Stimulated activated naive CD8-positive, alpha-beta T cell treated with anti-CD3 and anti-CD28 coated beads, Interleukin-15, Interleukin-2, amounts not matched to agents 100 U/mL and 50 U/mL, for 24 hours (primary cell): Measurements from ENCODE around the gene HOXB3.
"Not testable (repeated sequence)": the region's sequence is repeated elsewhere in the genome, so short reads cannot be mapped to it uniquely, and the experiment has no call there.

Experiments
- ATAC-seq: fragments of 150-1000 bp; cut with Tn5 transposase; one replicate; pipeline ENCODE4 v1.10.0; 2021
- DNase-seq: peaks from one replicate; pipeline ENCODE4 v3.0.0; 2021

The HOXB3 gene

GRCh38 chr17:48526608-48527546 is 63.2 kb downstream of the HOXB3 start:
- DNase-seq = peak; percentile 40
- no peak for ATAC-seq

- no peak for DNase-seq
- no peak for ATAC-seq
These were observed 67.0 kb downstream of the HOXB3 start for GRCh38 chr17:48523010-48523409.

- ATAC-seq = no peak
- DNase-seq = no peak
These were observed 67.9 kb downstream of the HOXB3 start for GRCh38 chr17:48522031-48522653.

- ATAC-seq (no peak), DNase-seq (no peak)
These were observed 69.4 kb downstream of the HOXB3 start for GRCh38 chr17:48520631-48521079.

DNA sequence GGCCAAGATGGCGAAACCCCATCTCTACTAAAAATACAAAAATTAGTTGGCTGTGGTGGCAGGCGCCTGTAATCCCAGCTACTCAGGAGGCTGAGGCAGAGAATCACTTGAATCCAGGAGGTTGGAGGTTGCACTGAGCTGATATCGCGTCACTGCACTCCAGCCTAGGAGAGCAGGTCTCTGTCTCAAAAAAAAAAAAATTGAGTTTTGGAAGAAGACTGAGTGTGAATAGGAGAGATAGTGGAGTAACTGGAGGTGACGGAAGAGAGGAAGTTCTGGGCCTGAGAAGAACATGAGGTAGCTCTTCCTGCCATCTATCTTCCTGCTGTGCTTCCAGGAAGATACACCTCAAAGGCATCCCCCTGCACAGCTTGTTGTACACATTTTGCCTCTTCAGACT is 70.6 kb downstream of the HOXB3 start:
- DNase-seq (no peak), ATAC-seq (no peak)

DNA sequence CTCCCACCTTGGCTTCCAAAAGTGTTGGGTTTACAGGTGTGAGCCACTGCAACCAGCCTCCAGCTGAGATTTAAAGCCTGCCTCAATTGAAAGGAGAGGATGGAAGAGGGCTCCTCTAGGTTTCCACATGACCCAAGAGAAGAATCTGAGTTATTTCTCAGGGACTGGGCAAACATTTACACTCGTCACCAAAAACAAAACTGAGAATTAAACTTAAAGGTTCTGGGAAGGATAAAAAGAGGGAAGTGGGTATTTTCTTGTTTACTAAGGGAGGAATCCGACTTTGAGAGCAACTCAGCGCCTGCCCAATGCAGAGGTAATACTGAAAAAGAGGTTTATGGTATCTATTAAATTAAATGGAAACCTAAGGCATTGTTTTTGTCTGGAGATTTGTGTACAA is 72.6 kb downstream of the HOXB3 start:
- ATAC-seq (no peak), DNase-seq (no peak)

GRCh38 chr17:48515925-48516900 is 73.8 kb downstream of the HOXB3 start:
- DNase-seq = no peak
- no peak for ATAC-seq

DNA sequence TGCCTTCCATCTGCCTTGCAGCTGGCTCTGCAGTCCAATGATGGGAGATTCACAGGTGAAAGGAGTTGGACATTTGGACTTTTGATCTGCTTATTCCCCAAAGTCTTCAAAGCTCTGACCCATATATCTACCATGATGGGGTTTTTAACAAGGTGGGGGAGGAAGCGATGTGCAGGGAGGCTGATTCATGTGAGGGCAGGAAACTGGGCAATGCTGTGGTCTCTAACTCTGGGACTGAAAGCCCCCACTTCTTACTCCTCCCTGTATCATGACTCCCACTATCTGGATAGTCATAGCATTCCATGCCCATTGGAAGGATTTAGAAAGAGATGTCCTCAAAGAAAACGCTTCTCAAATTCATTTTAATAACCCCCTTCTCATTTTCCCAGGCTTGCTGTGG is 75.6 kb downstream of the HOXB3 start:
- no peak for ATAC-seq
- no peak for DNase-seq

DNA sequence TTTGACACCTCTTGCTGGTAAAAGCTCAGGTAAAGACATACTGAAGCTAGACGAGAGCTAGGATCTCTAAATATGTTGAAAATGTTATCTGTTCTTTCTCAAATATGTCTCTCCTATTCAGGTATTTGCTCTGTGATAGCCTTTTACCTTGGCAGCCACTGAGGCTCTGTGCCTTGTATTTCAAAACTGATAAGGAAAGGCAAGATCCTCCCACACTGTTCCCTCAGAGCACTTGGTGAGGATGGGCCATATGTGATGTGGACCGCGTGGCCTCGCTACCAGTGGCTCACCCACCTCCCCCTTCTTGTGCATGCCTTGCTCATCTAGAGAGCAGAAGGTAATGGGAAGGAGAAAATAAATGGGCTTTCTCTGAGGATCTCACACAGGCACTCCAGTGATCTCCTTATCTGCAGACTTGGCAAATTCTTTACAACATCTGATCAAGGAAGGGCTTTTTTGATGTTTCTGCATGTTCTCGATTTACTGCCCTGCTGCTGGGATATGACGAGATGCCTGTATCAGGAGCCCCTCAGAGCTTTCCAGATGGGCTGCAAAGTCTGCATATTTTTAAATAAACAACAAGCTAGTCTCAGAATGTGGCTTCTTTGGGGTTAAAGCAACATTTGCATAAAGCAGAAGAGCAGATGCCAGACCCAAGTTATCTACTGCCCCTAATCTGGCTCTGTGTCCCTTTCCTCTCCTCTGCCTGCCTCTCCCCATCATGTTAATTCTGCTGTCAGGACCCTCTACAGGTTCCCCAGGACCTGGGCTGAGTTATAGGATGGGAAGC is 76.2 kb downstream of the HOXB3 start:
- DNase-seq (no peak), ATAC-seq (no peak)

- peak; percentile 21 for DNase-seq
- ATAC-seq = peak; percentile 78
These were observed 76.9 kb downstream of the HOXB3 start for GRCh38 chr17:48513097-48513496.

GRCh38 chr17:48510761-48511604 is 79.1 kb downstream of the HOXB3 start:
- peak; percentile 56 for ATAC-seq
- DNase-seq = no peak

DNA sequence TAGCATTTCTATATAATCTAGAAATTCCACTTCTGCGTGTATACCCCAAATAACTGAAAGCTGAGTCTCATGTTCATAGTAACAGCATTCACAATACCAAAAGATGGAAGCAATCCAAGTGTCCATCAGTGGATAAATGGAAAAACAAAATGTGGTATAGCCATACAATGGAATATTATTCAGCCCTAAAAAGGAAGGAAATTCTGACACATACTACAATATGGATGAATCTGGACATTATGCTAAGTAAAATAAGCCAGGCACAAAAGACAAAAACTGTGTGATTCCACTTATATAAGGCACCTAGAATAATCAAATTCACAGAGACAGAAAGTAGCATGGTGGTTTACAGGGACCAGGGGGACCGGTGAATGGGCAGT is 79.7 kb downstream of the HOXB3 start:
- ATAC-seq (no peak), DNase-seq (no peak)

DNA sequence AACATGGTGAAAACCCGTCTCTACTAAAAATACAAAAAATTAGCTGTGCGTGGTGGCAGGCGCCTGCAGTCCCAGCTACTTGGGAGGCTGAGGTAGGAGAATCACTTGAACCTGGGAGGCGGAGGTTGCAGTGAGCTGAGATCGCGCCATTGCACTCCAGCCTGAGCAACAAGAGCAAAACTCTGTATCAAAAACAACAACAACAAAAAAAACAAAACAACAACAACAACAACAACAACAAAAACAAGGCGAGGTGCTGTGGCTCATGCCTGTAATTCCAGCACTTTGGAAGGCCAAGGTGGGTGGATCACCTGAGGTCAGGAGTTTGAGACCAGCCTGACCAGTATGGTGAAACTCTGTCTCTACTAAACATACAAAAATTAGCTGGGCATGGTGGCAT is 80.3 kb downstream of the HOXB3 start:
- not testable (repeated sequence) for ATAC-seq, DNase-seq

GRCh38 chr17:48506246-48506645 is 83.8 kb downstream of the HOXB3 start:
- no peak for DNase-seq
- ATAC-seq = no peak

DNA sequence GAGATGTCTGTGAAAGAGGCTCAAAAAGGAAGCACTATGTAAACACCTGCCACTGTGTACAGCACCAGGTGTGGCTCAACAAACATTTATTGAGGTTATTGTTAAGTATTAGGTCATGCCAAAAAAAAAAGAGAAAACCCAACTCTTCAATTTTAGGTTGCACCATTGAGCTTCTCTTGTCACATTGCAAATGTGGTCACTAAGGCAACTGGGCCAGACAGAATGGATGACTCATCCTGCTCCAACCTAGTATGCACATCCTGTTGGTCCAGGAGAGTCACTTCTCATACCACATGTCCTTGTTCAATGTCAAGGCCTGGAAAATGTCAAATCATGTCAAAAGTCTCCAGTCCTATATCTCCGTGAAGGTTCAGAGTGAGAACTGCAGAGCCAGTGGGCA is 84.3 kb downstream of the HOXB3 start:
- ATAC-seq (peak; percentile 96), DNase-seq (peak; percentile 34)

- ATAC-seq (no peak), DNase-seq (no peak)
These were observed 85.1 kb downstream of the HOXB3 start for GRCh38 chr17:48504953-48505352.

GRCh38 chr17:48503747-48504146 is 86.3 kb downstream of the HOXB3 start:
- DNase-seq (no peak), ATAC-seq (no peak)

DNA sequence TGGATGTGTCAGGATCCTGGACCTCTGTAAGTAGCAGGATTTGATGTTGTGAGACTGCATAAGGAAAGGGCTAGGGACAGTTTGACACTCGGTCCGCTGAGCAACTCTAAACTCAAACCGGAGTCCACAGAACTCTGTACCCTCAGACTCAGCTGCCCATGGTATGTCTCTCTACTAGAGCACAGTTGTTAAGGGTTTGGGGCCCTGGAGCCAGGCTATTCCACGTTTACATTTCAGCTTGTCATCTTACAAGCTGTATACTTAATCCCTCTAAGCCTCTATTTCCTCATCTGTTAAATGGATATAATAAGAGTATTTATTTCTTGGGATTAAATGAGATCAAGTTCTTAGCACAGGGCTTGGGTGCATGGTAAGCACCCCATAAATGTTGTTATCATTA is 87.1 kb downstream of the HOXB3 start:
- no peak for ATAC-seq
- no peak for DNase-seq

- ATAC-seq (no peak), DNase-seq (no peak)
These were observed 87.7 kb downstream of the HOXB3 start for GRCh38 chr17:48502312-48502711.
